Measurements from ENCODE around the gene PTPRN2.
"Not testable (repeated sequence)": the region's sequence is repeated elsewhere in the genome, so short reads cannot be mapped to it uniquely, and the experiment has no call there.

The PTPRN2 gene

GRCh38 chr7:158587162-158588084, at the start of gene PTPRN2:
Gene PTPRN2, minus strand, starts transcription at chr7:158587823.
- in situ Hi-C loops (cut with MboI; ENCODE audit: low sequenced_read_pairs) = no loop called here

GRCh38 chr7:158633055-158633956, 45.7 kb upstream of the PTPRN2 start:
- in situ Hi-C loops (cut with MboI; ENCODE audit: low sequenced_read_pairs) = no loop called here

- in situ Hi-C loops (cut with MboI; ENCODE audit: low sequenced_read_pairs) = no loop called here
Measured at GRCh38 chr7:158631574-158632195, 44.1 kb upstream of the PTPRN2 start.

GRCh38 chr7:158626289-158626688, 38.7 kb upstream of the PTPRN2 start:
- in situ Hi-C loops (cut with MboI; ENCODE audit: low sequenced_read_pairs) = not testable (repeated sequence)

GRCh38 chr7:158623241-158623640, 35.6 kb upstream of the PTPRN2 start:
- in situ Hi-C loops (cut with MboI; ENCODE audit: low sequenced_read_pairs) = no loop called here

- in situ Hi-C loops (cut with MboI; ENCODE audit: low sequenced_read_pairs) = no loop called here
Measured at GRCh38 chr7:158620839-158621441, 33.3 kb upstream of the PTPRN2 start.

- in situ Hi-C loops (cut with MboI; ENCODE audit: low sequenced_read_pairs) = no loop called here
Measured at GRCh38 chr7:158620418-158620817, 32.8 kb upstream of the PTPRN2 start.

- in situ Hi-C loops (cut with MboI; ENCODE audit: low sequenced_read_pairs) = no loop called here
Measured at GRCh38 chr7:158618745-158619140, 31.1 kb upstream of the PTPRN2 start.

GRCh38 chr7:158617737-158618128, 30.1 kb upstream of the PTPRN2 start:
- in situ Hi-C loops (cut with MboI; ENCODE audit: low sequenced_read_pairs) = no loop called here

- in situ Hi-C loops (cut with MboI; ENCODE audit: low sequenced_read_pairs) = no loop called here
Measured at GRCh38 chr7:158616050-158616449, 28.4 kb upstream of the PTPRN2 start.

- in situ Hi-C loops (cut with MboI; ENCODE audit: low sequenced_read_pairs) = no loop called here
Measured at GRCh38 chr7:158614700-158615099, 27.1 kb upstream of the PTPRN2 start.

- in situ Hi-C loops (cut with MboI; ENCODE audit: low sequenced_read_pairs) = no loop called here
Measured at GRCh38 chr7:158613481-158613880, 25.9 kb upstream of the PTPRN2 start.

- in situ Hi-C loops (cut with MboI; ENCODE audit: low sequenced_read_pairs) = no loop called here
Measured at GRCh38 chr7:158612546-158612945, 24.9 kb upstream of the PTPRN2 start.

- in situ Hi-C loops (cut with MboI; ENCODE audit: low sequenced_read_pairs) = no loop called here
Measured at GRCh38 chr7:158611541-158611940, 23.9 kb upstream of the PTPRN2 start.

GRCh38 chr7:158609313-158609974, 21.8 kb upstream of the PTPRN2 start:
- in situ Hi-C loops (cut with MboI; ENCODE audit: low sequenced_read_pairs) = no loop called here

GRCh38 chr7:158607563-158607962, 19.9 kb upstream of the PTPRN2 start:
- in situ Hi-C loops (cut with MboI; ENCODE audit: low sequenced_read_pairs) = no loop called here

GRCh38 chr7:158606671-158607424, 19.2 kb upstream of the PTPRN2 start:
- in situ Hi-C loops (cut with MboI; ENCODE audit: low sequenced_read_pairs) = no loop called here

GRCh38 chr7:158606129-158606528, 18.5 kb upstream of the PTPRN2 start:
- in situ Hi-C loops (cut with MboI; ENCODE audit: low sequenced_read_pairs) = no loop called here

All from hTERT RPE-1 (cell line).